GM23338 (cell line): ENCODE results near the gene ATG2B. TPM values are rescaled to one million over a fixed set of nuclear protein-coding genes. Genes with fewer than 3 reads are reported as not detected.

ENCODE experiments used
- ATAC-seq: fragments of 200-7000 bp; cut with Tn5 transposase; 3 replicates; pipeline ENCODE4 v1.9.1; 2020
- DNase-seq: peaks from one replicate; pipeline ENCODE4 v3.0.0-alpha.2; 2015; ENCODE audit warnings: low spot score
- H2AFZ ChIP-seq: fragments of 200-600 bp; sonication (generic); 2 replicates; pipeline ENCODE4 v1.8.0; 2016; ENCODE audit warnings: antibody characterized with exemption, mild to moderate bottlenecking, moderate library complexity
- H3F3A ChIP-seq: fragments of 200-600 bp; sonication (generic); replicated peaks from 2 replicates; pipeline ENCODE4 v1.8.0; 2017; ENCODE audit warnings: antibody characterized with exemption, mixed run types, low read depth
- H3K27ac ChIP-seq: fragments of 200-600 bp; sonication (generic); 2 replicates; pipeline ENCODE4 v1.6.1; 2016; ENCODE audit warnings: low read depth
- H3K27me3 ChIP-seq: fragments of 200-600 bp; sonication (generic); 2 replicates; pipeline ENCODE4 v1.8.0; 2016; ENCODE audit warnings: mild to moderate bottlenecking, mixed run types, moderate library complexity; ENCODE audit not compliant: insufficient read depth
- H3K36me3 ChIP-seq: fragments of 200-600 bp; sonication (generic); 2 replicates; pipeline ENCODE4 v1.8.0; 2016; ENCODE audit warnings: mild to moderate bottlenecking; ENCODE audit not compliant: insufficient read depth
- H3K4me1 ChIP-seq: fragments of 200-600 bp; sonication (generic); 2 replicates; pipeline ENCODE4 v1.8.0; 2016; ENCODE audit warnings: mild to moderate bottlenecking, moderate library complexity; ENCODE audit not compliant: insufficient read depth
- H3K4me2 ChIP-seq: fragments of 200-600 bp; sonication (generic); 2 replicates; pipeline ENCODE4 v1.7.1; 2017; ENCODE audit warnings: mixed run types
- H3K4me3 ChIP-seq: fragments of 200-600 bp; sonication (generic); 2 replicates; pipeline ENCODE4 v1.6.1; 2016; ENCODE audit warnings: mixed run types
- H3K79me2 ChIP-seq: fragments of 200-600 bp; sonication (generic); replicated peaks from 2 replicates; pipeline ENCODE4 v1.8.0; 2017; ENCODE audit warnings: mild to moderate bottlenecking; ENCODE audit not compliant: insufficient read depth
- H3K9me2 ChIP-seq: fragments of 200-600 bp; sonication (generic); 2 replicates; pipeline ENCODE4 v1.8.0; 2017; ENCODE audit not compliant: insufficient read depth
- H4K20me1 ChIP-seq: fragments of 200-600 bp; sonication (generic); replicated peaks from 2 replicates; pipeline ENCODE4 v1.8.0; 2017; ENCODE audit warnings: mild to moderate bottlenecking; ENCODE audit not compliant: insufficient read depth
- H3K27ac Mint-ChIP-seq: 2 replicates; pipeline ENCODE4 v1.8.0; 2020; ENCODE audit warnings: inconsistent platforms, mild to moderate bottlenecking, moderate library complexity, mixed read lengths
- H3K27me3 Mint-ChIP-seq: 3 replicates; pipeline ENCODE4 v1.8.0; 2022; ENCODE audit warnings: low read depth, mild to moderate bottlenecking, moderate library complexity, mixed read lengths, inconsistent platforms; ENCODE audit not compliant: insufficient read depth, poor library complexity
- H3K36me3 Mint-ChIP-seq: 3 replicates; pipeline ENCODE4 v1.8.0; 2021; ENCODE audit warnings: low read depth, mild to moderate bottlenecking, inconsistent platforms, moderate library complexity, mixed read lengths
- H3K4me1 Mint-ChIP-seq: 3 replicates; pipeline ENCODE4 v1.8.0; 2020; ENCODE audit warnings: mild to moderate bottlenecking, inconsistent platforms, mixed read lengths
- H3K4me3 Mint-ChIP-seq: 3 replicates; pipeline ENCODE4 v1.8.0; 2021; ENCODE audit warnings: moderate library complexity, mild to moderate bottlenecking, inconsistent platforms, mixed read lengths
- H3K9me3 Mint-ChIP-seq: 3 replicates; pipeline ENCODE4 v1.8.0; 2020; ENCODE audit warnings: moderate library complexity, mild to moderate bottlenecking, inconsistent platforms, mixed read lengths
- CREB1 ChIP-seq: fragments of 250-450 bp; sonication (Bioruptor Pico); IDR thresholded peaks from 2 replicates; pipeline ENCODE4 v1.5.0; 2020; ENCODE audit warnings: low read depth, mild to moderate bottlenecking, moderate library complexity
- EZH2 ChIP-seq: fragments of 200-600 bp; sonication (generic); IDR thresholded peaks from one replicate; pipeline ENCODE4 v1.8.0; 2017; ENCODE audit warnings: antibody characterized with exemption, mild to moderate bottlenecking, low read depth; ENCODE audit not compliant: unreplicated experiment
- EZH2phosphoT487 ChIP-seq: fragments of 200-600 bp; sonication (generic); IDR thresholded peaks from one replicate; pipeline ENCODE4 v1.8.1; 2018; ENCODE audit warnings: antibody characterized with exemption; ENCODE audit not compliant: unreplicated experiment
- JUNB ChIP-seq: IDR thresholded peaks from one replicate; pipeline ENCODE4 v1.6.1; 2016; ENCODE audit warnings: antibody characterized with exemption; ENCODE audit not compliant: unreplicated experiment
- NANOG ChIP-seq: IDR thresholded peaks from 2 replicates; pipeline ENCODE4 v1.6.1; 2016; ENCODE audit warnings: antibody characterized with exemption, borderline replicate concordance
- POLR2AphosphoS5 ChIP-seq: IDR thresholded peaks from 2 replicates; pipeline ENCODE4 v1.6.1; 2016; ENCODE audit warnings: antibody characterized with exemption, low read depth
- STAT1 ChIP-seq: IDR thresholded peaks from one replicate; pipeline ENCODE4 v1.6.1; 2016; ENCODE audit warnings: antibody characterized with exemption; ENCODE audit not compliant: unreplicated experiment
- ZNF114 ChIP-seq: fragments of 250-450 bp; sonication (Bioruptor Pico); IDR thresholded peaks from 2 replicates; pipeline ENCODE4 v1.5.0; 2020; ENCODE audit warnings: mild to moderate bottlenecking, moderate library complexity
- ZNF331 ChIP-seq: fragments of 250-450 bp; sonication (Bioruptor Pico); IDR thresholded peaks from 2 replicates; pipeline ENCODE4 v1.5.0; 2020; ENCODE audit warnings: low read depth, mild to moderate bottlenecking, moderate library complexity
- polyA plus RNA-seq: library from polyadenylated mRNA; unstranded; fragments of >200 nt; fragmentation: Nextera tagmentation; extraction: Ambion mirVana; gene quantifications from 2 replicates; pipeline ENCODE4 v1.2.1, GENCODE V29; 2016
- total RNA-seq: library from RNA; depleted of rRNA; stranded (reverse); fragments of >200 nt; shearing (Covaris generic); gene quantifications from 2 replicates; pipeline ENCODE4 v1.2.3, GENCODE V29; 2014
- TF ChIP-seq, protein P1 (sequence below), 2 experiments: fragments of 200-600 bp in 1 of 2; sonication (generic) in 1 of 2; conservative IDR thresholded peaks; 2 replicates each; pipeline versions ENCODE4 v1.5.1 to v1.6.1; 2016 to 2017; ENCODE audit warnings: antibody characterized with exemption in 2 of 2, low read depth in 2 of 2, mild to moderate bottlenecking in 2 of 2, moderate library complexity in 1 of 2
- TF ChIP-seq, protein P2 (sequence below): IDR thresholded peaks from one replicate; pipeline ENCODE4 v1.6.1; 2018; ENCODE audit warnings: antibody characterized with exemption; ENCODE audit not compliant: unreplicated experiment
- TF ChIP-seq, protein P3 (sequence below): fragments of 250-450 bp; sonication (Bioruptor Pico); IDR thresholded peaks from 2 replicates; pipeline ENCODE4 v1.5.0; 2020; ENCODE audit warnings: mild to moderate bottlenecking, moderate library complexity
- TF ChIP-seq, protein P4 (sequence below): IDR thresholded peaks from 2 replicates; pipeline ENCODE4 v1.6.1; 2016; ENCODE audit warnings: antibody characterized with exemption

The ATG2B gene
- total and polyA plus RNA-seq, 2 experiments from 2014 or later: 3.8 to 15.4 TPM

- Histone ChIP-seq H3K9me2 (no peaks in the 10 kb centered on the region), H3K27me3 (no peaks in the 10 kb centered on the region), H3K79me2 (no peaks in the 10 kb centered on the region), H2AFZ (no peak overlapping the region), H3K4me1 (0 out of 2 replicates have a peak, but pooled peaks cover under 1% of the 10 kb centered on the region), H3K36me3 (no peaks in the 10 kb centered on the region; the same call in 1 of the 2 replicates), H3K4me3 (no peak overlapping the region), H4K20me1 (no peaks in the 10 kb centered on the region), H3K27ac (no peak overlapping the region), H3F3A (no peaks in the 10 kb centered on the region), H3K4me2 (no peak overlapping the region)
- Mint-ChIP-seq H3K4me3 (no peak overlapping the region), H3K27ac (no peak overlapping the region), H3K9me3 (no peaks in the 10 kb centered on the region), H3K36me3 (peaks cover 11% of the 10 kb centered on the region; the same call in 1 of the 3 replicates), H3K27me3 (no peaks in the 10 kb centered on the region), H3K4me1 (peaks cover 12% of the 10 kb centered on the region; the same call in 2 of the 3 replicates)
- TF ChIP-seq EZH2 (no peak), ZNF114 (CRISPR knock-in tag) (no peak), JUNB (no peak), EZH2phosphoT487 (no peak), STAT1 (no peak), CREB1 (CRISPR knock-in tag) (no peak), NANOG (no peak), ZNF331 (CRISPR knock-in tag) (no peak), POLR2AphosphoS5 (no peak)
- TF ChIP-seq, protein P1, sequence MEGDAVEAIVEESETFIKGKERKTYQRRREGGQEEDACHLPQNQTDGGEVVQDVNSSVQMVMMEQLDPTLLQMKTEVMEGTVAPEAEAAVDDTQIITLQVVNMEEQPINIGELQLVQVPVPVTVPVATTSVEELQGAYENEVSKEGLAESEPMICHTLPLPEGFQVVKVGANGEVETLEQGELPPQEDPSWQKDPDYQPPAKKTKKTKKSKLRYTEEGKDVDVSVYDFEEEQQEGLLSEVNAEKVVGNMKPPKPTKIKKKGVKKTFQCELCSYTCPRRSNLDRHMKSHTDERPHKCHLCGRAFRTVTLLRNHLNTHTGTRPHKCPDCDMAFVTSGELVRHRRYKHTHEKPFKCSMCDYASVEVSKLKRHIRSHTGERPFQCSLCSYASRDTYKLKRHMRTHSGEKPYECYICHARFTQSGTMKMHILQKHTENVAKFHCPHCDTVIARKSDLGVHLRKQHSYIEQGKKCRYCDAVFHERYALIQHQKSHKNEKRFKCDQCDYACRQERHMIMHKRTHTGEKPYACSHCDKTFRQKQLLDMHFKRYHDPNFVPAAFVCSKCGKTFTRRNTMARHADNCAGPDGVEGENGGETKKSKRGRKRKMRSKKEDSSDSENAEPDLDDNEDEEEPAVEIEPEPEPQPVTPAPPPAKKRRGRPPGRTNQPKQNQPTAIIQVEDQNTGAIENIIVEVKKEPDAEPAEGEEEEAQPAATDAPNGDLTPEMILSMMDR (conservative IDR thresholded peaks at IDR 0.05; ENCODE audit: low read depth in 2 of 2): no peak
- TF ChIP-seq, protein P2, sequence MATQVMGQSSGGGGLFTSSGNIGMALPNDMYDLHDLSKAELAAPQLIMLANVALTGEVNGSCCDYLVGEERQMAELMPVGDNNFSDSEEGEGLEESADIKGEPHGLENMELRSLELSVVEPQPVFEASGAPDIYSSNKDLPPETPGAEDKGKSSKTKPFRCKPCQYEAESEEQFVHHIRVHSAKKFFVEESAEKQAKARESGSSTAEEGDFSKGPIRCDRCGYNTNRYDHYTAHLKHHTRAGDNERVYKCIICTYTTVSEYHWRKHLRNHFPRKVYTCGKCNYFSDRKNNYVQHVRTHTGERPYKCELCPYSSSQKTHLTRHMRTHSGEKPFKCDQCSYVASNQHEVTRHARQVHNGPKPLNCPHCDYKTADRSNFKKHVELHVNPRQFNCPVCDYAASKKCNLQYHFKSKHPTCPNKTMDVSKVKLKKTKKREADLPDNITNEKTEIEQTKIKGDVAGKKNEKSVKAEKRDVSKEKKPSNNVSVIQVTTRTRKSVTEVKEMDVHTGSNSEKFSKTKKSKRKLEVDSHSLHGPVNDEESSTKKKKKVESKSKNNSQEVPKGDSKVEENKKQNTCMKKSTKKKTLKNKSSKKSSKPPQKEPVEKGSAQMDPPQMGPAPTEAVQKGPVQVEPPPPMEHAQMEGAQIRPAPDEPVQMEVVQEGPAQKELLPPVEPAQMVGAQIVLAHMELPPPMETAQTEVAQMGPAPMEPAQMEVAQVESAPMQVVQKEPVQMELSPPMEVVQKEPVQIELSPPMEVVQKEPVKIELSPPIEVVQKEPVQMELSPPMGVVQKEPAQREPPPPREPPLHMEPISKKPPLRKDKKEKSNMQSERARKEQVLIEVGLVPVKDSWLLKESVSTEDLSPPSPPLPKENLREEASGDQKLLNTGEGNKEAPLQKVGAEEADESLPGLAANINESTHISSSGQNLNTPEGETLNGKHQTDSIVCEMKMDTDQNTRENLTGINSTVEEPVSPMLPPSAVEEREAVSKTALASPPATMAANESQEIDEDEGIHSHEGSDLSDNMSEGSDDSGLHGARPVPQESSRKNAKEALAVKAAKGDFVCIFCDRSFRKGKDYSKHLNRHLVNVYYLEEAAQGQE: no peak
- TF ChIP-seq, protein P3, sequence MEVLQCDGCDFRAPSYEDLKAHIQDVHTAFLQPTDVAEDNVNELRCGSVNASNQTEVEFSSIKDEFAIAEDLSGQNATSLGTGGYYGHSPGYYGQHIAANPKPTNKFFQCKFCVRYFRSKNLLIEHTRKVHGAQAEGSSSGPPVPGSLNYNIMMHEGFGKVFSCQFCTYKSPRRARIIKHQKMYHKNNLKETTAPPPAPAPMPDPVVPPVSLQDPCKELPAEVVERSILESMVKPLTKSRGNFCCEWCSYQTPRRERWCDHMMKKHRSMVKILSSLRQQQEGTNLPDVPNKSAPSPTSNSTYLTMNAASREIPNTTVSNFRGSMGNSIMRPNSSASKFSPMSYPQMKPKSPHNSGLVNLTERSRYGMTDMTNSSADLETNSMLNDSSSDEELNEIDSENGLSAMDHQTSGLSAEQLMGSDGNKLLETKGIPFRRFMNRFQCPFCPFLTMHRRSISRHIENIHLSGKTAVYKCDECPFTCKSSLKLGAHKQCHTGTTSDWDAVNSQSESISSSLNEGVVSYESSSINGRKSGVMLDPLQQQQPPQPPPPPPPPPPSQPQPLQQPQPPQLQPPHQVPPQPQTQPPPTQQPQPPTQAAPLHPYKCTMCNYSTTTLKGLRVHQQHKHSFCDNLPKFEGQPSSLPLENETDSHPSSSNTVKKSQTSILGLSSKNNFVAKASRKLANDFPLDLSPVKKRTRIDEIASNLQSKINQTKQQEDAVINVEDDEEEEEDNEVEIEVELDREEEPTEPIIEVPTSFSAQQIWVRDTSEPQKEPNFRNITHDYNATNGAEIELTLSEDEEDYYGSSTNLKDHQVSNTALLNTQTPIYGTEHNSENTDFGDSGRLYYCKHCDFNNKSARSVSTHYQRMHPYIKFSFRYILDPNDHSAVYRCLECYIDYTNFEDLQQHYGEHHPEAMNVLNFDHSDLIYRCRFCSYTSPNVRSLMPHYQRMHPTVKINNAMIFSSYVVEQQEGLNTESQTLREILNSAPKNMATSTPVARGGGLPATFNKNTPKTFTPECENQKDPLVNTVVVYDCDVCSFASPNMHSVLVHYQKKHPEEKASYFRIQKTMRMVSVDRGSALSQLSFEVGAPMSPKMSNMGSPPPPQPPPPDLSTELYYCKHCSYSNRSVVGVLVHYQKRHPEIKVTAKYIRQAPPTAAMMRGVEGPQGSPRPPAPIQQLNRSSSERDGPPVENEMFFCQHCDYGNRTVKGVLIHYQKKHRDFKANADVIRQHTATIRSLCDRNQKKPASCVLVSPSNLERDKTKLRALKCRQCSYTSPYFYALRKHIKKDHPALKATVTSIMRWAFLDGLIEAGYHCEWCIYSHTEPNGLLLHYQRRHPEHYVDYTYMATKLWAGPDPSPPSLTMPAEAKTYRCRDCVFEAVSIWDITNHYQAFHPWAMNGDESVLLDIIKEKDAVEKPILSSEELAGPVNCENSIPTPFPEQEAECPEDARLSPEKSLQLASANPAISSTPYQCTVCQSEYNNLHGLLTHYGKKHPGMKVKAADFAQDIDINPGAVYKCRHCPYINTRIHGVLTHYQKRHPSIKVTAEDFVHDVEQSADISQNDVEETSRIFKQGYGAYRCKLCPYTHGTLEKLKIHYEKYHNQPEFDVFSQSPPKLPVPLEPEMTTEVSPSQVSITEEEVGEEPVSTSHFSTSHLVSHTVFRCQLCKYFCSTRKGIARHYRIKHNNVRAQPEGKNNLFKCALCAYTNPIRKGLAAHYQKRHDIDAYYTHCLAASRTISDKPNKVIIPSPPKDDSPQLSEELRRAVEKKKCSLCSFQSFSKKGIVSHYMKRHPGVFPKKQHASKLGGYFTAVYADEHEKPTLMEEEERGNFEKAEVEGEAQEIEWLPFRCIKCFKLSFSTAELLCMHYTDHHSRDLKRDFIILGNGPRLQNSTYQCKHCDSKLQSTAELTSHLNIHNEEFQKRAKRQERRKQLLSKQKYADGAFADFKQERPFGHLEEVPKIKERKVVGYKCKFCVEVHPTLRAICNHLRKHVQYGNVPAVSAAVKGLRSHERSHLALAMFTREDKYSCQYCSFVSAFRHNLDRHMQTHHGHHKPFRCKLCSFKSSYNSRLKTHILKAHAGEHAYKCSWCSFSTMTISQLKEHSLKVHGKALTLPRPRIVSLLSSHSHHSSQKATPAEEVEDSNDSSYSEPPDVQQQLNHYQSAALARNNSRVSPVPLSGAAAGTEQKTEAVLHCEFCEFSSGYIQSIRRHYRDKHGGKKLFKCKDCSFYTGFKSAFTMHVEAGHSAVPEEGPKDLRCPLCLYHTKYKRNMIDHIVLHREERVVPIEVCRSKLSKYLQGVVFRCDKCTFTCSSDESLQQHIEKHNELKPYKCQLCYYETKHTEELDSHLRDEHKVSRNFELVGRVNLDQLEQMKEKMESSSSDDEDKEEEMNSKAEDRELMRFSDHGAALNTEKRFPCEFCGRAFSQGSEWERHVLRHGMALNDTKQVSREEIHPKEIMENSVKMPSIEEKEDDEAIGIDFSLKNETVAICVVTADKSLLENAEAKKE (CRISPR knock-in tag): no peak
- TF ChIP-seq, protein P4, sequence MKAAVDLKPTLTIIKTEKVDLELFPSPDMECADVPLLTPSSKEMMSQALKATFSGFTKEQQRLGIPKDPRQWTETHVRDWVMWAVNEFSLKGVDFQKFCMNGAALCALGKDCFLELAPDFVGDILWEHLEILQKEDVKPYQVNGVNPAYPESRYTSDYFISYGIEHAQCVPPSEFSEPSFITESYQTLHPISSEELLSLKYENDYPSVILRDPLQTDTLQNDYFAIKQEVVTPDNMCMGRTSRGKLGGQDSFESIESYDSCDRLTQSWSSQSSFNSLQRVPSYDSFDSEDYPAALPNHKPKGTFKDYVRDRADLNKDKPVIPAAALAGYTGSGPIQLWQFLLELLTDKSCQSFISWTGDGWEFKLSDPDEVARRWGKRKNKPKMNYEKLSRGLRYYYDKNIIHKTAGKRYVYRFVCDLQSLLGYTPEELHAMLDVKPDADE: no peak
- DNase-seq (no peak), ATAC-seq (no peak)
Observed at GRCh38 chr14:96324219-96324618, 38.9 kb downstream of the ATG2B start.
